ENCODE results near the gene SLC39A11.

SLC39A11 gene

GRCh38 chr17:73091410-73091769 is 1.1 kb downstream of the SLC39A11 start:
- TF ChIP-seq CTCF (IDR thresholded peaks at IDR 0.05; ENCODE audit: insufficient read depth, low read length, poor library complexity, severe bottlenecking): no peak
- H3K4me3 ChIP-seq (replicated peaks; ENCODE audit: low read depth, low read length): peak overlapping the region; percentile 83
- peaks cover 8% of the 10 kb centered on the region for H3K36me3 ChIP-seq (ENCODE audit: control insufficient read depth, insufficient read depth, low read length)
- H3K27me3 ChIP-seq (replicated peaks; ENCODE audit: control insufficient read depth, insufficient read depth, low read length): no peaks in the 10 kb centered on the region
- DNase-seq (ENCODE audit: extremely low read depth, insufficient read length): no peak

GRCh38 chr17:73090396-73091202 is 1.9 kb downstream of the SLC39A11 start:
- DNase-seq (ENCODE audit: extremely low read depth, insufficient read length): no peak
- Histone ChIP-seq H3K27me3 (replicated peaks; ENCODE audit: control insufficient read depth, insufficient read depth, low read length) (no peaks in the 10 kb centered on the region), H3K36me3 (ENCODE audit: control insufficient read depth, insufficient read depth, low read length) (peaks cover 8% of the 10 kb centered on the region), H3K4me3 (replicated peaks; ENCODE audit: low read depth, low read length) (no peak overlapping the region)
- no peak for TF ChIP-seq CTCF (IDR thresholded peaks at IDR 0.05; ENCODE audit: insufficient read depth, low read length, poor library complexity, severe bottlenecking)

GRCh38 chr17:73089322-73090317 is 2.9 kb downstream of the SLC39A11 start:
- H3K36me3 ChIP-seq (ENCODE audit: control insufficient read depth, insufficient read depth, low read length): peaks cover 8% of the 10 kb centered on the region
- H3K27me3 ChIP-seq (replicated peaks; ENCODE audit: control insufficient read depth, insufficient read depth, low read length): no peaks in the 10 kb centered on the region
- no peak for TF ChIP-seq CTCF (IDR thresholded peaks at IDR 0.05; ENCODE audit: insufficient read depth, low read length, poor library complexity, severe bottlenecking)
- H3K4me3 ChIP-seq (replicated peaks; ENCODE audit: low read depth, low read length): no peak overlapping the region
- DNase-seq (ENCODE audit: extremely low read depth, insufficient read length): no peak

GRCh38 chr17:73088561-73088960 is 3.9 kb downstream of the SLC39A11 start:
- TF ChIP-seq CTCF (IDR thresholded peaks at IDR 0.05; ENCODE audit: insufficient read depth, low read length, poor library complexity, severe bottlenecking): no peak

GRCh38 chr17:73083432-73083831 is 9.1 kb downstream of the SLC39A11 start:
- H3K36me3 ChIP-seq (ENCODE audit: control insufficient read depth, insufficient read depth, low read length): peaks cover 8% of the 10 kb centered on the region

More at GRCh38 chr17:73088561-73088960, 3.9 kb downstream of the SLC39A11 start:
- peaks cover 8% of the 10 kb centered on the region for H3K36me3 ChIP-seq (ENCODE audit: control insufficient read depth, insufficient read depth, low read length)
- H3K4me3 ChIP-seq (replicated peaks; ENCODE audit: low read depth, low read length): no peak overlapping the region
- no peaks in the 10 kb centered on the region for H3K27me3 ChIP-seq (replicated peaks; ENCODE audit: control insufficient read depth, insufficient read depth, low read length)
- DNase-seq (ENCODE audit: extremely low read depth, insufficient read length): no peak

More at GRCh38 chr17:73083432-73083831, 9.1 kb downstream of the SLC39A11 start:
- DNase-seq (ENCODE audit: extremely low read depth, insufficient read length): no peak
- TF ChIP-seq CTCF (IDR thresholded peaks at IDR 0.05; ENCODE audit: insufficient read depth, low read length, poor library complexity, severe bottlenecking): no peak
- Histone ChIP-seq H3K4me3 (replicated peaks; ENCODE audit: low read depth, low read length) (no peak overlapping the region), H3K27me3 (replicated peaks; ENCODE audit: control insufficient read depth, insufficient read depth, low read length) (no peaks in the 10 kb centered on the region)
